A549 (cell line): ENCODE results near the gene ASMTL. TPM values are rescaled to one million over a fixed set of nuclear protein-coding genes. Genes with fewer than 3 reads are reported as not detected.

Experiments
- ATAC-seq, 2 experiments: fragments of 200-7000 bp in 1 of 2; fragments of >200 bp in 1 of 2; cut with Nextera tagmentation in 1 of 2; cut with Tn5 transposase in 1 of 2; 3 replicates each; pipeline versions ENCODE4 v1.8.0 to v1.9.1; 2018 to 2020; ENCODE audit warnings: mild to moderate bottlenecking in 1 of 2, moderate library complexity in 1 of 2
- CTCF ChIA-PET: fragments of 300-600 bp; sonication (Branson Sonifier 250); formaldehyde crosslinking; extraction: SDS; loops from one replicate; lab custom pipeline; 2021; ENCODE audit warnings: antibody characterized with exemption, inconsistent platforms; lab: Yijun Ruan, JAX
- POLR2A ChIA-PET: fragments of 350-600 bp; formaldehyde crosslinking; extraction: SDS; loops from one replicate; lab custom pipeline; 2021; ENCODE audit warnings: antibody characterized with exemption, inconsistent platforms; lab: Yijun Ruan, JAX
- DNase-seq, 2 experiments: peaks; one replicate each; pipeline versions ENCODE4 v3.0.0 to v3.0.0-alpha.2; 2011 to 2016; ENCODE audit warnings: low read depth in 1 of 2, low spot score in 1 of 2
- FAIRE-seq: peaks from 2 replicates; lab custom pipeline; 2011; peaks lifted over from hg19 to GRCh38; lab: Jason Lieb, UNC
- H3K27ac ChIP-seq, 2 experiments: fragments of >200 bp; sonication (Bioruptor Twin); formaldehyde crosslinking; 3 replicates each; pipeline ENCODE4 v1.5.1; 2016 to 2017
- H3K4me1 ChIP-seq: fragments of >200 bp; sonication (Bioruptor Twin); formaldehyde crosslinking; 3 replicates; pipeline ENCODE4 v1.6.1; 2016
- H3K4me2 ChIP-seq: fragments of >200 bp; sonication (Bioruptor Twin); formaldehyde crosslinking; 3 replicates; pipeline ENCODE4 v1.6.1; 2016
- H3K4me3 ChIP-seq: fragments of >200 bp; sonication (Bioruptor Twin); formaldehyde crosslinking; 3 replicates; pipeline ENCODE4 v1.5.1; 2016
- H3K9me3 ChIP-seq: fragments of >200 bp; sonication (Bioruptor Twin); formaldehyde crosslinking; 3 replicates; pipeline ENCODE4 v1.6.1; 2016
- CHD4 ChIP-seq: fragments of 200-600 bp; sonication (generic); IDR thresholded peaks from 2 replicates; pipeline ENCODE4 v1.6.1; 2016; ENCODE audit warnings: antibody characterized with exemption, mild to moderate bottlenecking, borderline replicate concordance
- E2F6 ChIP-seq: IDR thresholded peaks from 2 replicates; pipeline ENCODE4 v1.6.1; 2012; ENCODE audit warnings: low read depth, borderline replicate concordance
- ESRRA ChIP-seq: fragments of 150-350 bp; IDR thresholded peaks from 2 replicates; pipeline ENCODE4 v1.6.1; 2014; ENCODE audit warnings: mild to moderate bottlenecking, low read length, borderline replicate concordance
- HOXB13 ChIP-seq: fragments of 250-450 bp; sonication (Bioruptor Pico); IDR thresholded peaks from 2 replicates; pipeline ENCODE4 v1.5.0; 2020; ENCODE audit warnings: low read depth, mild to moderate bottlenecking, moderate library complexity
- PBX3 ChIP-seq: IDR thresholded peaks from 2 replicates; pipeline ENCODE4 v1.6.1; 2012
- POLR2AphosphoS2 ChIP-seq: conservative IDR thresholded peaks from 2 replicates; pipeline ENCODE4 v1.6.1; 2012; ENCODE audit warnings: low read length, improper control_type of control experiment, inconsistent platforms
- REST ChIP-seq: fragments of 200-600 bp; sonication (generic); IDR thresholded peaks from 2 replicates; pipeline ENCODE4 v1.6.1; 2016; ENCODE audit warnings: antibody characterized with exemption, mild to moderate bottlenecking, moderate library complexity
- RFX5 ChIP-seq: fragments of 450-650 bp; IDR thresholded peaks from 2 replicates; pipeline ENCODE4 v1.7.1; 2014; ENCODE audit warnings: antibody characterized with exemption, mild to moderate bottlenecking, moderate library complexity
- RNF2 ChIP-seq: fragments of 200-600 bp; sonication (generic); IDR thresholded peaks from 2 replicates; pipeline ENCODE4 v1.6.1; 2016; ENCODE audit warnings: low read depth, mild to moderate bottlenecking, antibody characterized with exemption, moderate library complexity, borderline replicate concordance
- SMC3 ChIP-seq: fragments of >200 bp; sonication (Bioruptor Twin); formaldehyde crosslinking; IDR thresholded peaks from 3 replicates; pipeline ENCODE4 v1.6.1; 2018; ENCODE audit warnings: inconsistent platforms
- WGBS: methylation state at CpG from one replicate; pipeline ENCODE4 v1.1.6; 2017; ENCODE audit errors: missing lambda C conversion rate; 5-methylcytosine and 5-hydroxymethylcytosine counted together
- polyA plus RNA-seq, 4 experiments: library from polyadenylated mRNA; depleted of rRNA in 3 of 4; stranded (reverse); fragments of >200 nt; fragmentation: RNase III in 1 of 4; extraction: RNeasy Plus Mini Kit Qiagen cat#74134 plus additional on column Dnase treatment in 1 of 4; gene quantifications; 2 replicates in 3 of 4; 3 replicates in 1 of 4; pipeline ENCODE4 v1.2.3, GENCODE V29; 2011 to 2017

The ASMTL gene
- polyA plus RNA-seq, 2 of the 4 experiments (the other 2 are of a cell fraction), result 12.3 to 15.4 TPM

- Histone ChIP-seq H3K4me1 (no peaks in the 10 kb centered on the region), H3K9me3 (peaks cover 31% of the 10 kb centered on the region), H3K4me3 (no peak overlapping the region), H3K4me2 (no peak overlapping the region), H3K27ac (no peak overlapping the region)
- FAIRE-seq (no peak), DNase-seq (no peak), ATAC-seq (peak; percentile 4 to 6; a peak in 3 of 6 replicates)
- TF ChIP-seq REST (no peak), PBX3 (peak; percentile 28), RFX5 (no peak)
- 90% methylated on average over 24 of the region's 29 CpGs for WGBS
- CTCF ChIA-PET, result no interaction called here
- POLR2A ChIA-PET, result no interaction called here
Observed at GRCh38 chrX:1418901-1419544, 33.7 kb downstream of the ASMTL start.

- WGBS, result 94% methylated on average over 14 of the region's 20 CpGs
- TF ChIP-seq E2F6 (no peak), HOXB13 (CRISPR knock-in tag) (no peak), ESRRA (no peak), CHD4 (no peak), SMC3 (no peak)
- TF ChIP-seq, all 56 proteins: peak for 0
- H3K4me1 ChIP-seq, result no peaks in the 10 kb centered on the region
- POLR2A ChIA-PET, result no interaction called here
- FAIRE-seq (no peak), DNase-seq (no peak), ATAC-seq (no peak)
- CTCF ChIA-PET, result no interaction called here
- no peak overlapping the region for H3K4me2 ChIP-seq
- peaks cover 24% of the 10 kb centered on the region for H3K9me3 ChIP-seq
- no peak overlapping the region for H3K27ac ChIP-seq
- H3K4me3 ChIP-seq, result no peak overlapping the region
Observed at GRCh38 chrX:1417921-1418771, 34.6 kb downstream of the ASMTL start.

GRCh38 chrX:1416965-1417760 lies 35.5 kb downstream of the ASMTL start:
- no peak overlapping the region for H3K4me2 ChIP-seq
- H3K4me3 ChIP-seq, result no peak overlapping the region
- DNase-seq, result no peak
- no peak for ATAC-seq
- FAIRE-seq, result no peak
- TF ChIP-seq POLR2AphosphoS2 (peak; percentile 82), RNF2 (no peak)
- H3K27ac ChIP-seq, result no peak overlapping the region
- CTCF ChIA-PET, result no interaction called here
- peaks cover 14% of the 10 kb centered on the region for H3K9me3 ChIP-seq
- 74% methylated on average over 14 of the region's 14 CpGs for WGBS
- no peaks in the 10 kb centered on the region for H3K4me1 ChIP-seq
- POLR2A ChIA-PET, result no interaction called here
